T1000 (cell line): ENCODE data around the gene VIT.

Source experiments
- DNase-seq: peaks from one replicate; lab custom pipeline; 2025; ENCODE audit warnings: mixed read lengths; lab: John Stamatoyannopoulos, UW

Gene VIT

GRCh38 chr2:36769106-36769505 lies 72.6 kb downstream of the VIT start:
- no peak for DNase-seq

GRCh38 chr2:36770542-36771287 lies 74.2 kb downstream of the VIT start:
- peak; percentile 25 for DNase-seq

GRCh38 chr2:36771671-36772070 lies 75.2 kb downstream of the VIT start:
- DNase-seq, result no peak

GRCh38 chr2:36773947-36774346 lies 77.4 kb downstream of the VIT start:
- DNase-seq, result no peak

GRCh38 chr2:36775261-36775660 lies 78.8 kb downstream of the VIT start:
- DNase-seq, result no peak

- DNase-seq, result no peak
These were observed 79.3 kb downstream of the VIT start for GRCh38 chr2:36775806-36776205.

GRCh38 chr2:36777272-36777671 lies 80.8 kb downstream of the VIT start:
- no peak for DNase-seq

- DNase-seq, result no peak
These were observed 81.3 kb downstream of the VIT start for GRCh38 chr2:36777788-36778187.

GRCh38 chr2:36779462-36779861 lies 83.0 kb downstream of the VIT start:
- no peak for DNase-seq

GRCh38 chr2:36780231-36780839 lies 83.8 kb downstream of the VIT start:
- no peak for DNase-seq

- DNase-seq, result no peak
These were observed 85.6 kb downstream of the VIT start for GRCh38 chr2:36781907-36782720.

GRCh38 chr2:36783246-36783645 lies 86.7 kb downstream of the VIT start:
- DNase-seq, result no peak

- DNase-seq, result peak; percentile 67
These were observed 88.8 kb downstream of the VIT start for GRCh38 chr2:36785179-36785795.

- DNase-seq, result no peak
These were observed 92.8 kb downstream of the VIT start for GRCh38 chr2:36789181-36789804.

- no peak for DNase-seq
These were observed 96.4 kb downstream of the VIT start for GRCh38 chr2:36792951-36793350.

GRCh38 chr2:36797324-36798070 lies 101.0 kb downstream of the VIT start:
- no peak for DNase-seq

GRCh38 chr2:36798724-36799123 lies 102.2 kb downstream of the VIT start:
- DNase-seq, result no peak

GRCh38 chr2:36800381-36800780 lies 103.9 kb downstream of the VIT start:
- no peak for DNase-seq

GRCh38 chr2:36801088-36801487 lies 104.6 kb downstream of the VIT start:
- no peak for DNase-seq

- DNase-seq, result no peak
These were observed 106.4 kb downstream of the VIT start for GRCh38 chr2:36802952-36803351.

- DNase-seq, result no peak
These were observed 109.2 kb downstream of the VIT start for GRCh38 chr2:36805635-36806224.
